Activated effector memory CD4-positive, alpha-beta T cell treated with Interleukin-2 at 50 U/mL for 16 hours (primary cell): ENCODE data around the gene LZTR1.
"Not testable (repeated sequence)": the region's sequence is repeated elsewhere in the genome, so short reads cannot be mapped to it uniquely, and the experiment has no call there.

Experiments used
- DNase-seq: peaks from one replicate; pipeline ENCODE4 v3.0.0-alpha.2; 2020

Gene LZTR1

GRCh38 chr22:20997536-20998257 is 15.6 kb downstream of the LZTR1 start:
- DNase-seq = no peak

- DNase-seq = no peak
These were observed 16.6 kb downstream of the LZTR1 start for GRCh38 chr22:20998411-20999336.

GRCh38 chr22:20999350-21000206 is 17.5 kb downstream of the LZTR1 start:
- no peak for DNase-seq

- no peak for DNase-seq
These were observed 18.3 kb downstream of the LZTR1 start for GRCh38 chr22:21000207-21000986.

GRCh38 chr22:21000987-21001600 is 19.0 kb downstream of the LZTR1 start:
- DNase-seq = no peak

GRCh38 chr22:21001601-21002325 is 19.7 kb downstream of the LZTR1 start, which contains the start of gene THAP7:
Gene THAP7, minus strand, starts transcription at chr22:21002118. Its CDS starts 207 bp downstream, at chr22:21001911.
- peak; percentile 95 for DNase-seq

- DNase-seq = no peak
These were observed 21.7 kb downstream of the LZTR1 start for GRCh38 chr22:21003782-21004181.

- DNase-seq = not testable (repeated sequence)
These were observed 27.1 kb downstream of the LZTR1 start for GRCh38 chr22:21009208-21009607.

GRCh38 chr22:21009638-21010425 is 27.7 kb downstream of the LZTR1 start:
- DNase-seq = no peak

GRCh38 chr22:21010426-21011113 is 28.5 kb downstream of the LZTR1 start:
- no peak for DNase-seq

GRCh38 chr22:21012446-21013407 is 30.6 kb downstream of the LZTR1 start:
- no peak for DNase-seq

GRCh38 chr22:21013657-21014201 is 31.6 kb downstream of the LZTR1 start:
- no peak for DNase-seq

GRCh38 chr22:21014202-21014725 is 32.2 kb downstream of the LZTR1 start:
- peak; percentile 75 for DNase-seq

- DNase-seq = no peak
These were observed 32.8 kb downstream of the LZTR1 start, which contains the start of gene P2RX6 for GRCh38 chr22:21014726-21015465. Gene P2RX6, plus strand, starts transcription at chr22:21015165. Its CDS starts 10 bp downstream, at chr22:21015175.

- DNase-seq = no peak
These were observed 33.4 kb downstream of the LZTR1 start for GRCh38 chr22:21015466-21016006.
